Sigmoid colon (tissue), 7 donors: Measurements from ENCODE around the gene GID4. TPM values are rescaled to one million over a fixed set of nuclear protein-coding genes. Genes with fewer than 3 reads are reported as not detected.

ENCODE experiments used
- DNase-seq: peaks from one replicate; pipeline ENCODE4 v3.0.0-alpha.2; 2019
- H3K27ac ChIP-seq, 4 donors: fragments of 200-600 bp; sonication (generic); one replicate each; pipeline ENCODE4 v1.5.1; 2016 to 2019; ENCODE audit warnings: mild to moderate bottlenecking in 1 of 4
- H3K27me3 ChIP-seq, 3 donors: fragments of 200-600 bp; sonication (generic); one replicate each; pipeline ENCODE4 v1.5.1; 2019; ENCODE audit warnings: mild to moderate bottlenecking in 1 of 3
- H3K36me3 ChIP-seq, 4 donors: fragments of 200-600 bp; sonication (generic); one replicate each; pipeline ENCODE4 v1.5.1; 2016 to 2019
- H3K4me1 ChIP-seq, 4 donors: fragments of 200-600 bp; sonication (generic); one replicate each; pipeline ENCODE4 v1.5.1; 2017 to 2019
- H3K4me3 ChIP-seq, 4 donors: fragments of 200-600 bp; sonication (generic); one replicate each; pipeline ENCODE4 v1.5.1; 2017 to 2019; ENCODE audit warnings: mild to moderate bottlenecking in 2 of 4, moderate library complexity in 1 of 4
- H3K9me3 ChIP-seq, 4 donors: fragments of 200-600 bp in 3 of 4; sonication (generic) in 3 of 4; one replicate each; pipeline versions ENCODE4 v1.5.1 to v1.6.1; 2013 to 2019
- EP300 ChIP-seq, 4 donors: sonication (generic); formaldehyde crosslinking; IDR thresholded peaks; one replicate each; pipeline ENCODE4 v1.6.1; 2017; ENCODE audit warnings: antibody characterized with exemption in 4 of 4
- POLR2A ChIP-seq, 2 donors: fragments of 450-650 bp; IDR thresholded peaks; one replicate each; pipeline ENCODE4 v1.6.1; 2016; ENCODE audit warnings: antibody characterized with exemption in 2 of 2, mild to moderate bottlenecking in 2 of 2, moderate library complexity in 2 of 2
- POLR2AphosphoS5 ChIP-seq, 4 donors: sonication (generic); formaldehyde crosslinking; IDR thresholded peaks; one replicate each; pipeline ENCODE4 v1.6.1; 2017; ENCODE audit warnings: antibody characterized with exemption in 4 of 4
- WGBS, 2 donors: extraction: QIAGEN DNeasy Blood & Tissue Kit; methylation state at CpG; one replicate each; pipeline ENCODE4 v1.1.7; 2013; 5-methylcytosine and 5-hydroxymethylcytosine counted together
- intact Hi-C: fragments of 100-400 bp; cut with DNase I; formaldehyde crosslinking; loops from one replicate; pipeline ENCODE4 v1.15.1; 2023
- polyA plus RNA-seq, 3 donors: library from polyadenylated mRNA; stranded (reverse); fragments of 200-250 nt; gene quantifications; one replicate each; pipeline ENCODE4 v1.2.3, GENCODE V29; 2013
- total RNA-seq, 4 donors: library from RNA; depleted of rRNA; stranded (reverse); fragments of >200 nt; gene quantifications; one replicate each; pipeline ENCODE4 v1.1.0, GENCODE V29; 2016
- TF ChIP-seq, protein P1 (sequence below), 4 experiments: fragments of 450-650 bp in 3 of 4; fragments of 200-600 bp in 1 of 4; IDR thresholded peaks; one replicate each; pipeline ENCODE4 v1.5.1; 2016 to 2019; ENCODE audit warnings: antibody characterized with exemption in 4 of 4, mild to moderate bottlenecking in 3 of 4, moderate library complexity in 2 of 4
- donor health status: healthy with polysubstance abuse.
- donor health status: Bipolar disorder and iron deficiency.
- donor health status: healthy.

Gene GID4
- total and polyA plus RNA-seq, 7 donors: 2.8 to 25.2 (median 20.0) TPM

DNA sequence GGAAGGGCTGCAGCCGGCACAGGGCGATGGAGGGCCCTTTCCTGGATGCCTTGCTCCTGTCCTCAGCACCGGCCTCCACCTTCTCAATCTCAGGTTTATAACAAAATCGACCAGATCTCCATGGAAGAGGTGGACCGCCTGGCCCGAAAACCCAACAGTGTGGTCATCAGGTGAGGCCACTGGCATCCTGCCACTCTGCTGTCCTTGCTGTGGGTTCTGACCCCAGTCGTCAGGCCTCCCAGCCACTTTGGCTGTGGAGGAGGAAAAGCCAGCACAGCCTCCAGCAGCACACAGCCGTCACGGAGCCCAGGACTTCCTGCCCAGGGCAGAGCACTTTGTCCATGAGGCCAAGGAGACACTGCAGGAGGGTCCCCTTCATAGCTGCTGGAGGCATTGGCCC is 62.6 kb downstream of the GID4 start:
- Histone ChIP-seq H3K9me3 (no peaks in the 10 kb centered on the region), H3K4me1 (no peaks in the 10 kb centered on the region), H3K27ac (no peak overlapping the region), H3K36me3 (peaks cover 2 to 94% (median 42%) of the 10 kb centered on the region in 4 donors), H3K27me3 (no peaks in the 10 kb centered on the region), H3K4me3 (no peak overlapping the region)
- 92 to 93% methylated on average over 9 of the region's 9 CpGs for WGBS, 2 donors
- DNase-seq: no peak
- TF ChIP-seq EP300 (IDR thresholded peaks at IDR 0.05) (no peak), POLR2AphosphoS5 (IDR thresholded peaks at IDR 0.05) (no peak), POLR2A (IDR thresholded peaks at IDR 0.05) (no peak)
- TF ChIP-seq, protein P1, sequence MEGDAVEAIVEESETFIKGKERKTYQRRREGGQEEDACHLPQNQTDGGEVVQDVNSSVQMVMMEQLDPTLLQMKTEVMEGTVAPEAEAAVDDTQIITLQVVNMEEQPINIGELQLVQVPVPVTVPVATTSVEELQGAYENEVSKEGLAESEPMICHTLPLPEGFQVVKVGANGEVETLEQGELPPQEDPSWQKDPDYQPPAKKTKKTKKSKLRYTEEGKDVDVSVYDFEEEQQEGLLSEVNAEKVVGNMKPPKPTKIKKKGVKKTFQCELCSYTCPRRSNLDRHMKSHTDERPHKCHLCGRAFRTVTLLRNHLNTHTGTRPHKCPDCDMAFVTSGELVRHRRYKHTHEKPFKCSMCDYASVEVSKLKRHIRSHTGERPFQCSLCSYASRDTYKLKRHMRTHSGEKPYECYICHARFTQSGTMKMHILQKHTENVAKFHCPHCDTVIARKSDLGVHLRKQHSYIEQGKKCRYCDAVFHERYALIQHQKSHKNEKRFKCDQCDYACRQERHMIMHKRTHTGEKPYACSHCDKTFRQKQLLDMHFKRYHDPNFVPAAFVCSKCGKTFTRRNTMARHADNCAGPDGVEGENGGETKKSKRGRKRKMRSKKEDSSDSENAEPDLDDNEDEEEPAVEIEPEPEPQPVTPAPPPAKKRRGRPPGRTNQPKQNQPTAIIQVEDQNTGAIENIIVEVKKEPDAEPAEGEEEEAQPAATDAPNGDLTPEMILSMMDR (IDR thresholded peaks at IDR 0.05): no peak
- intact Hi-C loops: no loop called here

DNA sequence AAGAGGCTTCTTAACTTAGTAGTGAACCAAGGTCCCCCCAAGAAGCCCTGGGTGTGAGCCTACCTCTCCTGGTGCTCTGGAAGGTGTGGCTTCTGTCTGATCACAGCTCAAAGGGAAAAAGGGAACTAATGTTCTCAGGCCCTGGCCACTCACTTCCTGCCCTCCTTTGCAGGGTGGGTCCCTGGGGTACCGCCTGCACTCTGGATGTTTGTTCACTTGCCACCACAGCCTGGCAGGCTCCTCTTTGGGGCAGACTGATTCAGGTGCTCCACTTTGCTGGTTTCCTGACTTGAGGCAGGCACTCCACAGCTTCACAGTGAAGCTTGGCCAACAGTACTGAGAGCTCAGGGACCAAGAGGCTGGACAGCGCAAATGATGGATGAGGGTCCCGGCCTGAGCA is 63.4 kb downstream of the GID4 start:
- 74 to 89% methylated on average over 3 of the region's 3 CpGs for WGBS, 2 donors
- H3K9me3 ChIP-seq: no peaks in the 10 kb centered on the region
- intact Hi-C loops: no loop called here

DNA sequence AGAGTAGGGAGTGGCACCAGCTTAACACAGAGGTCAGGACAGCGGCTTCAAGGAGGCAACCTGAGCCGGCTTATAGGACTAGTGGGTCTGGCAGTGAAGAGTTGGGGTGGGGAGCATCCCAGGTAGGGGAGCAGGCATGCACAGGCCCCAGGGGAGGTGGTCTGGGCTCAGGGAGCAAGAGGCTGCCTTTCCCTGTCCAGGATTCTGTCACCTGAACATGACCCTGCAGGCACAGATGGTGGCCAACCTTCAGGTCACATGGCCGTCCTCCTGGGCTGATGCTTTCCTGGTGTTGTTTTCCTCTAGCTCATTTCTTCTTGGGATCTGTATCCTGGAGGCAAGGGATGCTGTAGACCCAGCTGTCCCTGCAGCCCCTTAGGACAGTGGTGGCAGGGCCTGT is 65.8 kb downstream of the GID4 start:
- intact Hi-C loops: no loop called here

More for the DNA sequence above, 63.4 kb downstream of the GID4 start:
- no peaks in the 10 kb centered on the region for H3K27me3 ChIP-seq
- peaks cover 0 to 91% (median 43%) of the 10 kb centered on the region in 4 donors for H3K36me3 ChIP-seq
- no peak for DNase-seq
- no peak overlapping the region for H3K4me3 ChIP-seq
- TF ChIP-seq POLR2A (IDR thresholded peaks at IDR 0.05) (no peak), POLR2AphosphoS5 (IDR thresholded peaks at IDR 0.05) (no peak), EP300 (IDR thresholded peaks at IDR 0.05) (no peak)
- TF ChIP-seq, protein P1 (IDR thresholded peaks at IDR 0.05): no peak
- no peak overlapping the region for H3K27ac ChIP-seq
- H3K4me1 ChIP-seq: no peaks in the 10 kb centered on the region

DNA sequence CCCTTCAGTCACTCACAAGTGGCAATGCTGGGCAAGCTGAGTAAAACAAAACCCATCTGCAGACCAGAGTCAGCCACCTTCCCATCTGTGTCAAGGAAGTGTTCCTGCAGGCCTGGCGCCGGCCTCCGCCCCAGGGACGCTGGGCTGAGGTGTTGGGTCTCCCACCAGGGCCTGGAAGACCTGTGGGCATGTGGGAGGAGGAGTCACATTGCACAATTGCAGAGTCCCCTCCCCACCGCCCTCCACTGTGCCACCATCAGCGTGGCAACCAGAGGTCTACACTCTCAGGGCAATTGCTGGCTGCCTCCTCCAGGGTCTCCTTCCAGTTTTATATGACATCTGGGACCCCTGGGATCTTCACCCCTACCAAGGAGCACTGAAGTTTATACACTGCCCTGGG is 66.4 kb downstream of the GID4 start:
- Histone ChIP-seq H3K27ac (no peak overlapping the region), H3K4me3 (no peak overlapping the region), H3K36me3 (peaks cover 0 to 62% (median 16%) of the 10 kb centered on the region in 4 donors), H3K9me3 (no peaks in the 10 kb centered on the region), H3K4me1 (no peaks in the 10 kb centered on the region), H3K27me3 (no peaks in the 10 kb centered on the region)
- intact Hi-C loops: no loop called here
- WGBS, 2 donors: 86 to 96% methylated on average over 6 of the region's 6 CpGs
- DNase-seq: no peak
- TF ChIP-seq EP300 (IDR thresholded peaks at IDR 0.05) (no peak), POLR2A (IDR thresholded peaks at IDR 0.05) (no peak), POLR2AphosphoS5 (IDR thresholded peaks at IDR 0.05) (no peak)
- TF ChIP-seq, protein P1 (IDR thresholded peaks at IDR 0.05): no peak

More for the DNA sequence above, 65.8 kb downstream of the GID4 start:
- H3K4me3 ChIP-seq: no peak overlapping the region
- H3K27ac ChIP-seq: no peak overlapping the region
- H3K4me1 ChIP-seq: no peaks in the 10 kb centered on the region
- H3K27me3 ChIP-seq: no peaks in the 10 kb centered on the region
- WGBS, 2 donors: 92 to 94% methylated on average over 3 of the region's 3 CpGs
- no peaks in the 10 kb centered on the region for H3K9me3 ChIP-seq
- TF ChIP-seq, protein P1 (IDR thresholded peaks at IDR 0.05): no peak
- no peak for TF ChIP-seq POLR2A (IDR thresholded peaks at IDR 0.05)
- no peak for TF ChIP-seq EP300 (IDR thresholded peaks at IDR 0.05)
- no peak for TF ChIP-seq POLR2AphosphoS5 (IDR thresholded peaks at IDR 0.05)
- no peak for DNase-seq
- peaks cover 0 to 67% (median 20%) of the 10 kb centered on the region in 4 donors for H3K36me3 ChIP-seq

DNA sequence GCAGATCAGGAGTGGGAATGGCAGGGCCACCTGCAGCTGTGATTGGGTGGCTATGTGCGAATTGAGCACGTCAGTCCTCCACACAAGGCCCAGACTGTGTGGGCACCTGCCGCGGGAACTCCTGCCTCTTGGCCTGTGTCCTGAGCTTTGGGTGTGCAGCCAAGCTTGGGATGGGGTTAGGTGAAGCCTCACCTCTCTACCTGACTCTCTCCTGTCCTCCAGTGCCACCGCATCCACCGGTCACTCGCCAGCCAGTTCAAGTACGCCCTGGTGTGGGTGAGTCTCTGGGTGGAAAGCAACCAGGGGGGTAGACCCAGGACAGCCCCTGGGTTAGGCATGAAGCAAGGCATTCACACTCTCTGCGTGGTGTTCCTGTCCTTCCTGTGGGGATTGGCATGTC is 67.0 kb downstream of the GID4 start:
- H3K27ac ChIP-seq: no peak overlapping the region
- H3K27me3 ChIP-seq: no peaks in the 10 kb centered on the region
- no peak for TF ChIP-seq POLR2AphosphoS5 (IDR thresholded peaks at IDR 0.05)
- TF ChIP-seq, protein P1 (IDR thresholded peaks at IDR 0.05): no peak
- TF ChIP-seq POLR2A (IDR thresholded peaks at IDR 0.05): no peak
- TF ChIP-seq EP300 (IDR thresholded peaks at IDR 0.05): no peak
- peaks cover 0 to 56% (median 15%) of the 10 kb centered on the region in 4 donors for H3K36me3 ChIP-seq
- 91 to 95% methylated on average over 9 of the region's 9 CpGs for WGBS, 2 donors
- intact Hi-C loops: no loop called here
- no peak for DNase-seq
- no peak overlapping the region for H3K4me3 ChIP-seq
- H3K9me3 ChIP-seq: no peaks in the 10 kb centered on the region
- H3K4me1 ChIP-seq: no peaks in the 10 kb centered on the region
